Left lung (tissue), 14 donors: ENCODE results near the gene SEC14L3. TPM values are rescaled to one million over a fixed set of nuclear protein-coding genes. Genes with fewer than 3 reads are reported as not detected.

Experiments
- ATAC-seq: fragments of 200-7000 bp; cut with Tn5 transposase; one replicate; pipeline ENCODE4 v1.9.1; 2020; ENCODE audit warnings: moderate library complexity
- DNase-seq, 4 donors: peaks; one replicate each; pipeline ENCODE4 v3.0.0-alpha.2; 2013 to 2020
- H3K27ac ChIP-seq, 2 donors: fragments of 200-600 bp; sonication (generic) in 1 of 2; one replicate each; pipeline versions ENCODE4 v1.5.0 to v1.8.0; 2020 to 2021
- H3K27me3 ChIP-seq, 2 donors: fragments of 200-600 bp; sonication (generic) in 1 of 2; one replicate each; pipeline versions ENCODE4 v1.5.0 to v1.8.0; 2020 to 2021
- H3K36me3 ChIP-seq, 2 donors: fragments of 200-600 bp; sonication (generic) in 1 of 2; one replicate each; pipeline versions ENCODE4 v1.5.0 to v1.8.0; 2020 to 2021
- H3K4me1 ChIP-seq, 2 donors: fragments of 200-600 bp; one replicate each; pipeline ENCODE4 v1.8.0; 2021
- H3K4me3 ChIP-seq, 2 donors: fragments of 200-600 bp; sonication (generic) in 1 of 2; one replicate each; pipeline versions ENCODE4 v1.5.0 to v1.8.0; 2020 to 2021; ENCODE audit warnings: mild to moderate bottlenecking in 1 of 2
- H3K9me3 ChIP-seq, 2 donors: fragments of 200-600 bp; sonication (generic) in 1 of 2; one replicate each; pipeline versions ENCODE4 v1.5.0 to v1.8.0; 2020 to 2021
- intact Hi-C, 2 donors: fragments of 100-400 bp; cut with DNase I; formaldehyde crosslinking; loops; one replicate each; pipeline versions ENCODE4 v1.11.2 to v1.14.2; 2022
- long read RNA-seq, 12 donors: library from polyadenylated mRNA in 2 of 12; unstranded in 2 of 12; transcript quantifications; one replicate each; pipeline ENCODE4 v2.0.0 and lab custom pipeline, GENCODE V29; 2019 to 2026
- polyA plus RNA-seq, 6 donors: library from polyadenylated mRNA; unstranded; fragments of 120-200 nt; gene quantifications; one replicate each; pipeline ENCODE4 v1.2.1, GENCODE V29; 2013; ENCODE audit not compliant: insufficient read length in 6 of 6
- total RNA-seq, 2 donors: library from RNA; stranded (reverse); fragmentation: NEBNext Ultra II Directional; extraction: Animal tissue kit (Norgen Biotek cat#: 25700); gene quantifications; one replicate each; pipeline ENCODE4 v1.2.1, GENCODE V29; 2021
- TF ChIP-seq, protein P1 (sequence below), 2 donors: fragments of 200-600 bp; sonication (generic) in 1 of 2; IDR thresholded peaks; one replicate each; pipeline versions ENCODE4 v1.5.0 to v1.8.0; 2021; ENCODE audit warnings: antibody characterized with exemption in 2 of 2
- donor health status: DM: no; HTN: yes; CAD: no.
- donor health status: DM: no; HTN: no; CAD: no.

The SEC14L3 gene
- total RNA-seq (under 1 TPM in 1 of 2 donors, not detected in 1; 0.29 TPM), polyA plus RNA-seq (under 1 TPM in 5 of 6 donors, not detected in 1; 0.09 to 0.44 (median 0.20) TPM)
- long read RNA-seq, donor 1: 0 reads
- long read RNA-seq, donor 2: 0 reads
- long read RNA-seq, donor 3: 0 reads
- long read RNA-seq, donor 4: 0 reads
- long read RNA-seq, donor 5: 0 reads
- long read RNA-seq, donor 6: 0 reads
- long read RNA-seq, donor 7: 0 reads
- long read RNA-seq, donor 8: 0 reads
- long read RNA-seq, donor 9: 0 reads
- long read RNA-seq, donor 10: 0 reads
- long read RNA-seq, donor 11: 0 reads
- long read RNA-seq, donor 12: 0 reads

DNA sequence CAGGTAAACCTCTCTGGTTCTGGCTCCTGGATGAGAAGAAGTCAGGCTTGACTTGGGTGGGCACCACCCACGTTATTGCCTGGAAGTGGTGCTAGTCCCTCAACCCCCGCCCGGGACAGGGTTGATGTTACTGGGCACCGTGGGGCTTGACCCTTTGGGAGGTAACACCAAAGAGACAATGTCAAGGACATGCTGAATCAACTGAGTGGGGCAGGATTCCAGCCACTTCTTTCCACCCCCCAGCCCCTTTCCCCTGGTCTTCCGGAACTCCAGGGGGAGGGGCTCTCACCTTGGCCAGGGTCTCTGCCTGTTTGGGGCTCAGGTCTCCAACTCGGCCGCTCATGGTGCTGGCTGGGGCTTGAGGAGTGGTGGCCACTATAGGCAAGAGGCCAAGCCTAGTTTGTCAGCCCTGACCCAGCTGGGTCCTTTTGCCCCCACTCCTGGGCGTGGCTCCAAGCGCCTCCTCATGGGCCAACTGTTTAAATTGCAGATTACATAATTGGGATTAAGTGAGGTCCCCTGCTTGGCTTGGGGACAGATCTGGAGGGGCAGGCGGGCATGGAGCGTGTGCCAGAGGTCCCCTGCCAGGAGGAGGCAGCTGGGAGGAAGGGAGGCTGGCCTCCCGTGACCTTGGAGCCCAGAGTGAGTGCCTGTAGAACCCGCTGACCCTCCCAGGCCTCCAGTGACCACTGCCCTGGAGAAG lies at the start of gene SEC14L3:
Gene SEC14L3, minus strand, starts transcription at position 402 of the 703 bp plus-strand sequence. Its CDS starts 59 bp downstream, at position 343.
- ATAC-seq (peak; percentile 7), DNase-seq (peak in 1 of 4 donors; percentile 65)
- H3K4me3 ChIP-seq: no peak within 1 kb of the TSS
- intact Hi-C loops: no loop called here
- no peak within 1 kb of the TSS for H3K27ac ChIP-seq
- H3K9me3 ChIP-seq: no peaks in the 10 kb centered on the region
- H3K27me3 ChIP-seq: peaks cover 0 to 30% of the 10 kb centered on the region in 2 donors
- no peaks in the 10 kb centered on the region for H3K36me3 ChIP-seq
- TF ChIP-seq, protein P1, sequence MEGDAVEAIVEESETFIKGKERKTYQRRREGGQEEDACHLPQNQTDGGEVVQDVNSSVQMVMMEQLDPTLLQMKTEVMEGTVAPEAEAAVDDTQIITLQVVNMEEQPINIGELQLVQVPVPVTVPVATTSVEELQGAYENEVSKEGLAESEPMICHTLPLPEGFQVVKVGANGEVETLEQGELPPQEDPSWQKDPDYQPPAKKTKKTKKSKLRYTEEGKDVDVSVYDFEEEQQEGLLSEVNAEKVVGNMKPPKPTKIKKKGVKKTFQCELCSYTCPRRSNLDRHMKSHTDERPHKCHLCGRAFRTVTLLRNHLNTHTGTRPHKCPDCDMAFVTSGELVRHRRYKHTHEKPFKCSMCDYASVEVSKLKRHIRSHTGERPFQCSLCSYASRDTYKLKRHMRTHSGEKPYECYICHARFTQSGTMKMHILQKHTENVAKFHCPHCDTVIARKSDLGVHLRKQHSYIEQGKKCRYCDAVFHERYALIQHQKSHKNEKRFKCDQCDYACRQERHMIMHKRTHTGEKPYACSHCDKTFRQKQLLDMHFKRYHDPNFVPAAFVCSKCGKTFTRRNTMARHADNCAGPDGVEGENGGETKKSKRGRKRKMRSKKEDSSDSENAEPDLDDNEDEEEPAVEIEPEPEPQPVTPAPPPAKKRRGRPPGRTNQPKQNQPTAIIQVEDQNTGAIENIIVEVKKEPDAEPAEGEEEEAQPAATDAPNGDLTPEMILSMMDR (IDR thresholded peaks at IDR 0.05): no peak
- no peaks in the 10 kb centered on the region for H3K4me1 ChIP-seq

DNA sequence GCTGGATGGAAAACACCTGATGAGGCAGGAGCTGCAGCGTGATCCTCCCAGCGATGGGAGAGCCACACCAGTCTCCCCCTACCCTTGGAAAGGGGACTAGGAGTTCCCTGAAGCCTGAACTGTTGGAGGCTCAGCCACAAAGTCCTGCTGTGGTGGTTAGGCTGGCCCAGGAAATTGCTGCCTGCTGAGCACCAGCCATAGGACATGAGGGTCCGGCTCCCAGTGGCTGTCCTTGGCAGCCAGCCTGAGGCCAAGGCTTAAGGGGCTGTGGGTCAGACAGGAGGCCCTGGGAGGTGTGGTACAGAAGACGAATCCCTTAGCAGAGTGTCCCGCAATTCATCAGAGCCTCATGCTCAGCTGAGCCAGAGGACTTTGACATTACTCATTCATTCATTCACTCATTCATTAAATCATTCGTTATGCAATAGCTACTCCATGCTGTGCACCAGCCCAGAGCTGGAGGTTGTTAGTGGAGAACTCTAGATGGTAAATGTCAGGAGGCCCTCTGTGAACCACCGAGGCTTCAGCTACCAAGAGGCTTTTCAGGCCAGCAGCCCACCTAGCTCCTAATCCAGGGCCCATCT lies 48.1 kb upstream of the SEC14L3 start:
- H3K9me3 ChIP-seq: no peaks in the 10 kb centered on the region
- DNase-seq: no peak
- no peak overlapping the region for H3K27ac ChIP-seq
- no peak for ATAC-seq
- intact Hi-C loops: no loop called here
- no peaks in the 10 kb centered on the region for H3K36me3 ChIP-seq
- H3K27me3 ChIP-seq: no peaks in the 10 kb centered on the region
- no peak overlapping the region for H3K4me3 ChIP-seq
- TF ChIP-seq, protein P1 (IDR thresholded peaks at IDR 0.05): no peak
- H3K4me1 ChIP-seq: no peaks in the 10 kb centered on the region

DNA sequence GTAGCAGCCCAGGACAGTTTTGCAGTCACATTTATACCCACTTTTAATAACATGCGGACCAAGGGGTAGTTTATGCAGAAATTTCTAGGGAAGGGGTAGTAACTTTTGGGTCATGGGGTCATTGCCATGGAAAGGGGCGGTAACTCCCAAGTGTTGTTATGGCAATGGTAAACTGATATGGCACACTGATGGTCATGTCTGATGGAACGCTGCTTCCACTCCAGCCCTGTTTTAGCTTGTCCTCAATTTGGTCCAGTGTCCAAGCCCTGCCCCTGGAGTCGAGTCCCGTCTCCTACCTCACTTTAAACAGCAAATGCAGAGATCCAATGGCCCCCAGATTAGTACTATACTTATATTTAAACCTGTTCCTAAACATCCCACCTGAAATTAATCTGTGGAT lies 44.9 kb upstream of the SEC14L3 start:
- peak; percentile 18 for ATAC-seq
- no peak for DNase-seq
- intact Hi-C loops: no loop called here

DNA sequence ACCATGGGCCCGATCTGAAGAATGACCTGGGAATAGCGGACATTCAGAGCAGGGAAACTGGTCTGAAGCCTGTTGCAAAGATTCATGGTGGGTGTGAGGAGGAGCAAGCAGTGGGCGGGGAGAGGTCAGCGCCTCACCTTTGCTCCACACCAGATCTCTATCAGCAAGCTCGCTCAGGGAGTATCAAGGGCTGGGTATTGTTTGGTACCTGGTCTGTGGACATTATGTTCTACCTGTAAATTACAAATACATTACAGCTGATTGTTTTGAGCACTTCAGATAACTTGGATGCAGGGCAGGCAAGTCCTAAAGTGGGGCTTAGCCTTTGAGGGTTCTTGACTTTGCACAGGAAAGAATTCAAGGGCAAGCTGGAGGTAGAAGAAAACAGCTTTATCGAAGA lies 44.5 kb upstream of the SEC14L3 start:
- no peaks in the 10 kb centered on the region for H3K27me3 ChIP-seq
- DNase-seq (no peak), ATAC-seq (peak; percentile 69)
- no peaks in the 10 kb centered on the region for H3K4me1 ChIP-seq
- no peaks in the 10 kb centered on the region for H3K9me3 ChIP-seq
- intact Hi-C loops: no loop called here
- no peak overlapping the region for H3K27ac ChIP-seq
- no peaks in the 10 kb centered on the region for H3K36me3 ChIP-seq
- no peak overlapping the region for H3K4me3 ChIP-seq
- TF ChIP-seq, protein P1 (IDR thresholded peaks at IDR 0.05): no peak

More for the DNA sequence above, 44.9 kb upstream of the SEC14L3 start:
- no peaks in the 10 kb centered on the region for H3K4me1 ChIP-seq
- H3K27me3 ChIP-seq: no peaks in the 10 kb centered on the region
- H3K4me3 ChIP-seq: no peak overlapping the region
- H3K9me3 ChIP-seq: no peaks in the 10 kb centered on the region
- H3K36me3 ChIP-seq: no peaks in the 10 kb centered on the region
- TF ChIP-seq, protein P1 (IDR thresholded peaks at IDR 0.05): no peak
- H3K27ac ChIP-seq: no peak overlapping the region

DNA sequence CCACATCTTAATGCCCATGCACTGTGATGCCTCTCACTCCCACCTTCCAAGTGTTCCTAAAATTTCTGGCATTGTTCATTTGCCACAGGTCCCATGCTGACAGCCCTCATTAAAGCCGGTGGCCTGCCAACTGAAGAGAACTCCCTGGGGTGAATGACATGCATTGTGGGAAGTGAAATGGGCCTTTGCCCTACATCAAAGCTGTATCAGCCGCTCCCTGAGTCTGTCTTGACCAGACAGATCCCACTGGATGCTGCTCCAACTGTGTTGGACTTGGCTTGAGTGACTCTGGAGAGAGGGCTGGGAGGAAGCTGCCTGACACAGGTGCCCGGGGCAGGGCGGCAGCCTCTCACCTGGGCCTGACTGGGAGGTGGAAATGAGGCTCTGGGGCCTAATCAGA lies 42.4 kb upstream of the SEC14L3 start:
- H3K36me3 ChIP-seq: no peaks in the 10 kb centered on the region
- intact Hi-C loops: no loop called here
- no peaks in the 10 kb centered on the region for H3K9me3 ChIP-seq
- ATAC-seq (no peak), DNase-seq (no peak)
- no peaks in the 10 kb centered on the region for H3K27me3 ChIP-seq
- TF ChIP-seq, protein P1 (IDR thresholded peaks at IDR 0.05): no peak
- no peaks in the 10 kb centered on the region for H3K4me1 ChIP-seq
- H3K4me3 ChIP-seq: no peak overlapping the region
- H3K27ac ChIP-seq: no peak overlapping the region
